ENCODE results near the gene CNTN6. TPM values are rescaled to one million over a fixed set of nuclear protein-coding genes. Genes with fewer than 3 reads are reported as not detected.

Gene CNTN6
- total and polyA plus RNA-seq, 2 experiments from 2014 or later: not detected

DNA sequence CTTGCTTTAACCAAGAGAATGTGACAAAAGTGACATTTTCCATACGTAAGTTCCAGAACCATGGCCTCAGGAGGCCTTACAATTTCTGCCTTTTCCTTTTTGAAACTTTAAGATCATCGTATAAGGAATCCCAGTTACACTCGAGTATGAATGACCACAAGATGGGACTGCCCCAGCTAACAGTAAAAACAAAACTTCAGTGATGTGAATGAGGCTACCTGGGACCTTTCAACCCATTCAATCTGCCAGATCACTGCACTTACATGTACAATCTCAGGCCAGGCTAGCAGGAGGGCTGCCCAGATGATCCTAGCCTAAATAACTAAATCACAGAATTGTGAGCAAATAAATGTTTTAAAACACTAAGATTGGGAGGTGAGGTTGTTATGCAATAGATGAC lies 328.8 kb downstream of the CNTN6 start:
- DNase-seq (ENCODE audit: low spot score) (no peak), ATAC-seq (no peak)
- Histone ChIP-seq H3K79me2 (replicated peaks; ENCODE audit: insufficient read depth) (no peaks in the 10 kb centered on the region), H3F3A (replicated peaks; ENCODE audit: low read depth) (no peaks in the 10 kb centered on the region), H3K27me3 (ENCODE audit: insufficient read depth) (no peaks in the 10 kb centered on the region), H3K4me3 (no peak overlapping the region), H3K4me2 (no peak overlapping the region), H3K4me1 (ENCODE audit: insufficient read depth) (no peaks in the 10 kb centered on the region), H2AFZ (no peak overlapping the region), H4K20me1 (replicated peaks; ENCODE audit: insufficient read depth) (no peaks in the 10 kb centered on the region), H3K27ac (ENCODE audit: low read depth) (no peak overlapping the region), H3K36me3 (ENCODE audit: insufficient read depth) (no peaks in the 10 kb centered on the region), H3K9me2 (ENCODE audit: insufficient read depth) (peaks cover 4% of the 10 kb centered on the region; the same call in 1 of the 2 replicates)
- Mint-ChIP-seq H3K4me1 (no peaks in the 10 kb centered on the region), H3K4me3 (no peak overlapping the region), H3K27ac (no peak overlapping the region), H3K27me3 (ENCODE audit: insufficient read depth, low read depth, poor library complexity) (no peaks in the 10 kb centered on the region), H3K9me3 (peaks cover 97% of the 10 kb centered on the region), H3K36me3 (ENCODE audit: low read depth) (peaks cover 12% of the 10 kb centered on the region; the same call in 1 of the 3 replicates)
- TF ChIP-seq POLR2AphosphoS5 (IDR thresholded peaks at IDR 0.05; ENCODE audit: low read depth) (no peak), STAT1 (IDR thresholded peaks at IDR 0.05; ENCODE audit: unreplicated experiment) (no peak), EZH2 (IDR thresholded peaks at IDR 0.05; ENCODE audit: low read depth, unreplicated experiment) (no peak), EZH2phosphoT487 (IDR thresholded peaks at IDR 0.05; ENCODE audit: unreplicated experiment) (no peak), JUNB (IDR thresholded peaks at IDR 0.05; ENCODE audit: unreplicated experiment) (no peak), ZNF331 (CRISPR knock-in tag; IDR thresholded peaks at IDR 0.05; ENCODE audit: low read depth) (no peak), ZNF114 (CRISPR knock-in tag; IDR thresholded peaks at IDR 0.05) (no peak)
- TF ChIP-seq, protein P1, sequence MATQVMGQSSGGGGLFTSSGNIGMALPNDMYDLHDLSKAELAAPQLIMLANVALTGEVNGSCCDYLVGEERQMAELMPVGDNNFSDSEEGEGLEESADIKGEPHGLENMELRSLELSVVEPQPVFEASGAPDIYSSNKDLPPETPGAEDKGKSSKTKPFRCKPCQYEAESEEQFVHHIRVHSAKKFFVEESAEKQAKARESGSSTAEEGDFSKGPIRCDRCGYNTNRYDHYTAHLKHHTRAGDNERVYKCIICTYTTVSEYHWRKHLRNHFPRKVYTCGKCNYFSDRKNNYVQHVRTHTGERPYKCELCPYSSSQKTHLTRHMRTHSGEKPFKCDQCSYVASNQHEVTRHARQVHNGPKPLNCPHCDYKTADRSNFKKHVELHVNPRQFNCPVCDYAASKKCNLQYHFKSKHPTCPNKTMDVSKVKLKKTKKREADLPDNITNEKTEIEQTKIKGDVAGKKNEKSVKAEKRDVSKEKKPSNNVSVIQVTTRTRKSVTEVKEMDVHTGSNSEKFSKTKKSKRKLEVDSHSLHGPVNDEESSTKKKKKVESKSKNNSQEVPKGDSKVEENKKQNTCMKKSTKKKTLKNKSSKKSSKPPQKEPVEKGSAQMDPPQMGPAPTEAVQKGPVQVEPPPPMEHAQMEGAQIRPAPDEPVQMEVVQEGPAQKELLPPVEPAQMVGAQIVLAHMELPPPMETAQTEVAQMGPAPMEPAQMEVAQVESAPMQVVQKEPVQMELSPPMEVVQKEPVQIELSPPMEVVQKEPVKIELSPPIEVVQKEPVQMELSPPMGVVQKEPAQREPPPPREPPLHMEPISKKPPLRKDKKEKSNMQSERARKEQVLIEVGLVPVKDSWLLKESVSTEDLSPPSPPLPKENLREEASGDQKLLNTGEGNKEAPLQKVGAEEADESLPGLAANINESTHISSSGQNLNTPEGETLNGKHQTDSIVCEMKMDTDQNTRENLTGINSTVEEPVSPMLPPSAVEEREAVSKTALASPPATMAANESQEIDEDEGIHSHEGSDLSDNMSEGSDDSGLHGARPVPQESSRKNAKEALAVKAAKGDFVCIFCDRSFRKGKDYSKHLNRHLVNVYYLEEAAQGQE (IDR thresholded peaks at IDR 0.05; ENCODE audit: unreplicated experiment): no peak

DNA sequence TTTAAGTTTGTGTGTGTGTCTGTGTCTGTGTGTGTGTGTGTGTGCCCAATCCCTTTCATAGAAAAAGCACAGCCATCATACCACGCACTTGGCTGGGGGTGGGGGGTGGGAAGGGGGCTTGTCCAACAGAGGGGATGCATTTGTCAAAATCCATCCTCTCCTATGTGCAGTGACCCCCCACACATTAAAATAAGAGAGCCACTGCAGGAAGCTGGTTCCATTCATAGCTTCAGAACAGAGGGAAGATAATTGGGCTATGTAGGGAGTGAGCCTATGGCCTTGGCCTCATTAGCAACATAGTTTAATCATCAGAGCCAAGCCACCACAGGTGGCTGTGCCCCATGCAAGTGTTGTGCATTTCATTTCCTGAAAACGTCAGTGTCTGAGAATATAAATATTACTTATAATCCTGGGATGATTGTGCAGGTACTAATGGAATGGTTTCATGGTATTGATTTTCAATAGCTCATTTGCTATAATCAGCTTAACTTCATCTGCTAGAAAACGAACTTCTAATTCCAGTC lies 330.8 kb downstream of the CNTN6 start:
- no peaks in the 10 kb centered on the region for H3K9me2 ChIP-seq (ENCODE audit: insufficient read depth)
- Mint-ChIP-seq H3K36me3 (ENCODE audit: low read depth) (peaks cover 12% of the 10 kb centered on the region; the same call in 1 of the 3 replicates), H3K9me3 (peaks cover 95% of the 10 kb centered on the region)
- TF ChIP-seq POLR2AphosphoS5 (IDR thresholded peaks at IDR 0.05; ENCODE audit: low read depth): no peak
- TF ChIP-seq, protein P1 (IDR thresholded peaks at IDR 0.05; ENCODE audit: unreplicated experiment): no peak
- TF ChIP-seq, protein P2, sequence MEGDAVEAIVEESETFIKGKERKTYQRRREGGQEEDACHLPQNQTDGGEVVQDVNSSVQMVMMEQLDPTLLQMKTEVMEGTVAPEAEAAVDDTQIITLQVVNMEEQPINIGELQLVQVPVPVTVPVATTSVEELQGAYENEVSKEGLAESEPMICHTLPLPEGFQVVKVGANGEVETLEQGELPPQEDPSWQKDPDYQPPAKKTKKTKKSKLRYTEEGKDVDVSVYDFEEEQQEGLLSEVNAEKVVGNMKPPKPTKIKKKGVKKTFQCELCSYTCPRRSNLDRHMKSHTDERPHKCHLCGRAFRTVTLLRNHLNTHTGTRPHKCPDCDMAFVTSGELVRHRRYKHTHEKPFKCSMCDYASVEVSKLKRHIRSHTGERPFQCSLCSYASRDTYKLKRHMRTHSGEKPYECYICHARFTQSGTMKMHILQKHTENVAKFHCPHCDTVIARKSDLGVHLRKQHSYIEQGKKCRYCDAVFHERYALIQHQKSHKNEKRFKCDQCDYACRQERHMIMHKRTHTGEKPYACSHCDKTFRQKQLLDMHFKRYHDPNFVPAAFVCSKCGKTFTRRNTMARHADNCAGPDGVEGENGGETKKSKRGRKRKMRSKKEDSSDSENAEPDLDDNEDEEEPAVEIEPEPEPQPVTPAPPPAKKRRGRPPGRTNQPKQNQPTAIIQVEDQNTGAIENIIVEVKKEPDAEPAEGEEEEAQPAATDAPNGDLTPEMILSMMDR (conservative IDR thresholded peaks at IDR 0.05; ENCODE audit: low read depth in 2 of 2): no peak
- TF ChIP-seq ZNF331 (CRISPR knock-in tag; IDR thresholded peaks at IDR 0.05; ENCODE audit: low read depth): no peak
- no peak for TF ChIP-seq NANOG (IDR thresholded peaks at IDR 0.05; ENCODE audit: borderline replicate concordance)

More for the DNA sequence above, 330.8 kb downstream of the CNTN6 start:
- no peaks in the 10 kb centered on the region for H4K20me1 ChIP-seq (replicated peaks; ENCODE audit: insufficient read depth)
- no peaks in the 10 kb centered on the region for H3K36me3 ChIP-seq (ENCODE audit: insufficient read depth)
- no peak overlapping the region for H3K4me3 Mint-ChIP-seq
- H3K4me3 ChIP-seq: no peak overlapping the region
- H3K4me2 ChIP-seq: no peak overlapping the region
- no peak for ATAC-seq
- H3K4me1 ChIP-seq (ENCODE audit: insufficient read depth): no peaks in the 10 kb centered on the region
- H2AFZ ChIP-seq: no peak overlapping the region
- H3K27me3 ChIP-seq (ENCODE audit: insufficient read depth): no peaks in the 10 kb centered on the region
- H3K27ac ChIP-seq (ENCODE audit: low read depth): no peak overlapping the region
- H3K27me3 Mint-ChIP-seq (ENCODE audit: insufficient read depth, low read depth, poor library complexity): no peaks in the 10 kb centered on the region
- no peak overlapping the region for H3K27ac Mint-ChIP-seq
- no peak for DNase-seq (ENCODE audit: low spot score)
- H3K79me2 ChIP-seq (replicated peaks; ENCODE audit: insufficient read depth): no peaks in the 10 kb centered on the region
- no peaks in the 10 kb centered on the region for H3F3A ChIP-seq (replicated peaks; ENCODE audit: low read depth)
- no peaks in the 10 kb centered on the region for H3K4me1 Mint-ChIP-seq

Data from GM23338 (cell line).